Karpas-422 (cell line): Measurements from ENCODE around the gene ATXN7. TPM values are rescaled to one million over a fixed set of nuclear protein-coding genes. Genes with fewer than 3 reads are reported as not detected.
A peak's percentile ranks its signal among the peaks of the same experiment; 100 is the strongest.

Experiments
- DNase-seq: peaks from one replicate; pipeline ENCODE4 v3.0.0-alpha.2; 2015
- H2AFZ ChIP-seq: fragments of 200-600 bp; sonication (generic); 2 replicates; pipeline ENCODE4 v1.6.1; 2014; ENCODE audit warnings: antibody characterized with exemption, low read length, mixed read lengths
- H3K27ac ChIP-seq: fragments of 200-600 bp; sonication (generic); 2 replicates; pipeline ENCODE4 v1.5.1; 2014; ENCODE audit warnings: mild to moderate bottlenecking, low read length, moderate library complexity
- H3K27me3 ChIP-seq: fragments of 200-600 bp; sonication (generic); 2 replicates; pipeline ENCODE4 v1.6.1; 2014; ENCODE audit warnings: low read length, mixed read lengths
- H3K36me3 ChIP-seq: fragments of 200-600 bp; sonication (generic); 2 replicates; pipeline ENCODE4 v1.6.1; 2014; ENCODE audit warnings: low read length, mixed read lengths; ENCODE audit not compliant: insufficient read depth
- H3K4me1 ChIP-seq: fragments of 200-600 bp; sonication (generic); 2 replicates; pipeline ENCODE4 v1.6.1; 2014; ENCODE audit warnings: mild to moderate bottlenecking, low read length, mixed read lengths
- H3K4me2 ChIP-seq: fragments of 200-600 bp; sonication (generic); 2 replicates; pipeline ENCODE4 v1.6.1; 2014; ENCODE audit warnings: low read length, low read depth, mild to moderate bottlenecking; ENCODE audit not compliant: poor library complexity, severe bottlenecking
- H3K4me3 ChIP-seq: fragments of 200-600 bp; sonication (generic); 2 replicates; pipeline ENCODE4 v1.5.1; 2014; ENCODE audit warnings: mild to moderate bottlenecking, antibody characterized with exemption, low read length, mixed read lengths
- H3K79me2 ChIP-seq: fragments of 200-600 bp; sonication (generic); 2 replicates; pipeline ENCODE4 v1.6.1; 2014; ENCODE audit warnings: mild to moderate bottlenecking, low read length, mixed read lengths
- H3K9ac ChIP-seq: fragments of 200-600 bp; sonication (generic); 2 replicates; pipeline ENCODE4 v1.6.0; 2014; ENCODE audit warnings: low read length
- H3K9me2 ChIP-seq: fragments of 200-600 bp; sonication (generic), shearing (Covaris generic); replicated peaks from 2 replicates; pipeline ENCODE4 v1.6.0; 2014; ENCODE audit warnings: mild to moderate bottlenecking, low read length, moderate library complexity; ENCODE audit not compliant: insufficient read depth
- H3K9me3 ChIP-seq: fragments of 300-700, 200-600 bp; sonication (generic); 2 replicates; pipeline ENCODE4 v1.6.1; 2014; ENCODE audit warnings: low read length, mixed read lengths
- H4K20me1 ChIP-seq: fragments of 200-600 bp; sonication (generic); 2 replicates; pipeline ENCODE4 v1.6.1; 2014; ENCODE audit warnings: mild to moderate bottlenecking, antibody characterized with exemption, low read length, low read depth; ENCODE audit not compliant: insufficient read depth
- total RNA-seq: library from RNA; depleted of rRNA; stranded (reverse); fragments of >200 nt; shearing (Covaris generic); gene quantifications from 2 replicates; pipeline ENCODE4 v1.2.3, GENCODE V29; 2014; ENCODE audit warnings: low replicate concordance

Gene ATXN7
- total RNA-seq, 1 experiment from 2014 or later, result 33.6 TPM

GRCh38 chr3:64023861-64024223, 160.2 kb downstream of the ATXN7 start:
- Histone ChIP-seq H3K79me2 (peaks cover 39% of the 10 kb centered on the region), H3K9me3 (no peaks in the 10 kb centered on the region), H4K20me1 (peaks cover 9% of the 10 kb centered on the region; the same call in 1 of the 2 replicates), H3K9ac (peak overlapping the region; percentile 96), H3K27me3 (no peaks in the 10 kb centered on the region), H3K4me1 (peaks cover 26% of the 10 kb centered on the region), H2AFZ (peak overlapping the region; percentile 79), H3K27ac (no peak overlapping the region), H3K36me3 (peaks cover 16% of the 10 kb centered on the region; the same call in 1 of the 2 replicates), H3K4me3 (peak overlapping the region; percentile 96), H3K4me2 (peak overlapping the region; percentile 79), H3K9me2 (no peaks in the 10 kb centered on the region)
- no peak for DNase-seq

DNA sequence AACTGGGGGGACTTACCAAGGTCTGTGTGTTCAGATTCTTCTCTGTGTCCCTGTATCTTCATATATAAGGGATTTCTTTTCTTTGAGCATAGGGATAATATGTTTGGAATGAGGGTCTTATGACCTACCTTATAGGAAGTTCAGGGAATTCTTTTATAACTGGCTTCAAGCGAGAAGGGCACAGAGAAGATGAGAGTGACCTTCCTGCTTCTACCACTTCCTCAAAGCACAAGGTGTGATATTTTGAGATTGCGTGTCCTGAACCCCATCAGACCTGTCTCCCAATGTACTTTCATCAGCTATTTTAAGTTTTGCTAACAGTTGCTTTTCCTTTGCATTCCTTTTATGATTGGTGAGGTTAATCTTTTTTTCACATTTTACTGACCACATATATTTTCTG, 162.7 kb downstream of the ATXN7 start:
- Histone ChIP-seq H2AFZ (no peak overlapping the region), H4K20me1 (peaks cover 9% of the 10 kb centered on the region; the same call in 1 of the 2 replicates), H3K4me1 (peaks cover 25% of the 10 kb centered on the region), H3K27ac (no peak overlapping the region), H3K36me3 (peaks cover under 1% of the 10 kb centered on the region; the same call in 1 of the 2 replicates), H3K27me3 (no peaks in the 10 kb centered on the region), H3K4me3 (no peak overlapping the region), H3K9me3 (no peaks in the 10 kb centered on the region), H3K9me2 (no peaks in the 10 kb centered on the region), H3K9ac (no peak overlapping the region), H3K4me2 (no peak overlapping the region), H3K79me2 (peaks cover 19% of the 10 kb centered on the region)
- DNase-seq, result peak; percentile 15

DNA sequence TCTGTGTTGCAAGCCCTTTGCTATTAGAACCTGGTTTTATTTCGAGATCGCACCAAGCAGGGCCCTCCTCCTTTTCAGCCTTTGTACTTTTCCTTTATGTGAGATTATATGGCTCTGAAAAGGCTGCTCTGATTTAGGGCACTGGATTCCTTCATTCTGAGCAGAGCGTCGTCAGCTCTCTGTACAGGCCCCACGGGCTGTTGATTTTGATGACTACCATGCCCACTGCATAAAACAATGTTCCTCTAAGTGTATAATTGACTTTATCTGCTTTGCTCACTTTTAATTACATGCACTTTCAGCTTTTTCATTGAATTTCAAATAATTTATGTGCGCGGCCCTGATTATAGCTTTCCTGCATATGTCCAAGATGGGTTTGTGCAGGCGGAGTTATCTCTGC, 164.0 kb downstream of the ATXN7 start:
- no peak overlapping the region for H2AFZ ChIP-seq
- no peak overlapping the region for H3K27ac ChIP-seq
- H3K4me3 ChIP-seq, result no peak overlapping the region
- no peak overlapping the region for H3K4me2 ChIP-seq
- no peak overlapping the region for H3K9ac ChIP-seq
- H3K4me1 ChIP-seq, result peaks cover 14% of the 10 kb centered on the region
- H3K27me3 ChIP-seq, result no peaks in the 10 kb centered on the region
- no peak for DNase-seq
- peaks cover 6% of the 10 kb centered on the region for H3K79me2 ChIP-seq
- H3K9me3 ChIP-seq, result no peaks in the 10 kb centered on the region
- H3K36me3 ChIP-seq, result no peaks in the 10 kb centered on the region
- no peaks in the 10 kb centered on the region for H3K9me2 ChIP-seq
- H4K20me1 ChIP-seq, result peaks cover 2% of the 10 kb centered on the region; the same call in 1 of the 2 replicates

- H4K20me1 ChIP-seq, result no peaks in the 10 kb centered on the region
- H3K9ac ChIP-seq, result no peak overlapping the region
- no peak overlapping the region for H3K4me2 ChIP-seq
- no peaks in the 10 kb centered on the region for H3K9me2 ChIP-seq
- H3K4me1 ChIP-seq, result peaks cover 11% of the 10 kb centered on the region
- no peak overlapping the region; the same call in 1 of the 2 replicates for H2AFZ ChIP-seq
- no peaks in the 10 kb centered on the region for H3K79me2 ChIP-seq
- no peaks in the 10 kb centered on the region for H3K27me3 ChIP-seq
- no peaks in the 10 kb centered on the region for H3K9me3 ChIP-seq
- no peaks in the 10 kb centered on the region for H3K36me3 ChIP-seq
- DNase-seq, result peak; percentile 16
- H3K27ac ChIP-seq, result no peak overlapping the region
- H3K4me3 ChIP-seq, result no peak overlapping the region
Observed at GRCh38 chr3:64028754-64029153, 165.1 kb downstream of the ATXN7 start.

GRCh38 chr3:64029287-64029686, 165.6 kb downstream of the ATXN7 start:
- no peaks in the 10 kb centered on the region for H3K9me2 ChIP-seq

GRCh38 chr3:64030741-64031140, 167.1 kb downstream of the ATXN7 start:
- Histone ChIP-seq H3K4me3 (peak overlapping the region; percentile 34; the same call in 1 of the 2 replicates), H4K20me1 (no peaks in the 10 kb centered on the region), H3K27me3 (no peaks in the 10 kb centered on the region), H3K9me2 (no peaks in the 10 kb centered on the region), H3K79me2 (no peaks in the 10 kb centered on the region), H3K9ac (peak overlapping the region; percentile 59), H3K9me3 (no peaks in the 10 kb centered on the region), H2AFZ (peak overlapping the region; percentile 88), H3K27ac (no peak overlapping the region), H3K36me3 (no peaks in the 10 kb centered on the region), H3K4me1 (peaks cover 9% of the 10 kb centered on the region), H3K4me2 (peak overlapping the region; percentile 71)
- DNase-seq, result peak; percentile 92

More at GRCh38 chr3:64029287-64029686, 165.6 kb downstream of the ATXN7 start:
- H2AFZ ChIP-seq, result no peak overlapping the region; the same call in 1 of the 2 replicates
- no peak overlapping the region for H3K27ac ChIP-seq
- H3K4me2 ChIP-seq, result no peak overlapping the region
- peak; percentile 34 for DNase-seq
- no peaks in the 10 kb centered on the region for H3K27me3 ChIP-seq
- H4K20me1 ChIP-seq, result no peaks in the 10 kb centered on the region
- no peak overlapping the region for H3K4me3 ChIP-seq
- no peak overlapping the region for H3K9ac ChIP-seq
- H3K36me3 ChIP-seq, result no peaks in the 10 kb centered on the region
- H3K9me3 ChIP-seq, result no peaks in the 10 kb centered on the region
- no peaks in the 10 kb centered on the region for H3K79me2 ChIP-seq
- peaks cover 9% of the 10 kb centered on the region for H3K4me1 ChIP-seq

- Histone ChIP-seq H3K27ac (no peak overlapping the region), H3K4me2 (no peak overlapping the region), H3K4me1 (peaks cover 9% of the 10 kb centered on the region), H3K27me3 (no peaks in the 10 kb centered on the region), H4K20me1 (no peaks in the 10 kb centered on the region), H3K9me3 (no peaks in the 10 kb centered on the region), H3K36me3 (no peaks in the 10 kb centered on the region), H3K9me2 (no peaks in the 10 kb centered on the region), H2AFZ (no peak overlapping the region), H3K4me3 (no peak overlapping the region), H3K79me2 (no peaks in the 10 kb centered on the region), H3K9ac (no peak overlapping the region)
- no peak for DNase-seq
Observed at GRCh38 chr3:64031540-64032508, 168.2 kb downstream of the ATXN7 start.

GRCh38 chr3:64033069-64033468, 169.4 kb downstream of the ATXN7 start:
- Histone ChIP-seq H3K79me2 (no peaks in the 10 kb centered on the region), H3K4me3 (no peak overlapping the region), H3K4me1 (peaks cover 11% of the 10 kb centered on the region), H3K9me2 (no peaks in the 10 kb centered on the region), H4K20me1 (no peaks in the 10 kb centered on the region), H2AFZ (no peak overlapping the region), H3K27ac (no peak overlapping the region), H3K36me3 (no peaks in the 10 kb centered on the region), H3K9ac (no peak overlapping the region), H3K27me3 (no peaks in the 10 kb centered on the region), H3K9me3 (no peaks in the 10 kb centered on the region), H3K4me2 (no peak overlapping the region)
- DNase-seq, result no peak
